ENCODE results near the gene ATG13.

GRCh38 chr11:46682773-46683752 is 65.7 kb downstream of the ATG13 start:
- TF ChIP-seq CTCF (conservative IDR thresholded peaks at IDR 0.05) = no peak
- TF ChIP-seq EZH2 (IDR thresholded peaks at IDR 0.05; ENCODE audit: low read depth) = no peak

All from PC-9 (cell line).